ENCODE data around the gene MYO10.

MYO10 gene

DNA sequence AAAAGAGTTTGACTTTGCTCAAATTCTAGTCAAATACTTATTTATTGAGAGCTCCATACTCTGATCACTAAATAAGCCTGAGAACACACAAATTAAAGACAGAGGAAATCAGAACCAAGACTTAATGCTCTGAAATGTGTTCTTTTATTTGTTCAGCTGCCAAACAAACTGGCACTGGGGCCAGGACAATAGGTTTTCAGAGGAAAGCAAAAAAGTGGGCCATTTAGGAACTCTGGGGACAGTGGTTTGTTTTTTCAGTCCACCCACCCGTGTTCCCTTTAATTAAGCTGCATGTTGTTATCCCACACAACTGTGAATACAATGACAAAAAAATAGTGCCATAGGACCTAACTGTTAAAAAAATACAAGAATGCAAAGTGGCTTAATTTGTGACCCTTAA, 223.9 kb downstream of the MYO10 start:
- TF ChIP-seq, protein P1, sequence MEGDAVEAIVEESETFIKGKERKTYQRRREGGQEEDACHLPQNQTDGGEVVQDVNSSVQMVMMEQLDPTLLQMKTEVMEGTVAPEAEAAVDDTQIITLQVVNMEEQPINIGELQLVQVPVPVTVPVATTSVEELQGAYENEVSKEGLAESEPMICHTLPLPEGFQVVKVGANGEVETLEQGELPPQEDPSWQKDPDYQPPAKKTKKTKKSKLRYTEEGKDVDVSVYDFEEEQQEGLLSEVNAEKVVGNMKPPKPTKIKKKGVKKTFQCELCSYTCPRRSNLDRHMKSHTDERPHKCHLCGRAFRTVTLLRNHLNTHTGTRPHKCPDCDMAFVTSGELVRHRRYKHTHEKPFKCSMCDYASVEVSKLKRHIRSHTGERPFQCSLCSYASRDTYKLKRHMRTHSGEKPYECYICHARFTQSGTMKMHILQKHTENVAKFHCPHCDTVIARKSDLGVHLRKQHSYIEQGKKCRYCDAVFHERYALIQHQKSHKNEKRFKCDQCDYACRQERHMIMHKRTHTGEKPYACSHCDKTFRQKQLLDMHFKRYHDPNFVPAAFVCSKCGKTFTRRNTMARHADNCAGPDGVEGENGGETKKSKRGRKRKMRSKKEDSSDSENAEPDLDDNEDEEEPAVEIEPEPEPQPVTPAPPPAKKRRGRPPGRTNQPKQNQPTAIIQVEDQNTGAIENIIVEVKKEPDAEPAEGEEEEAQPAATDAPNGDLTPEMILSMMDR (IDR thresholded peaks at IDR 0.05; ENCODE audit: extremely low read depth, missing control alignments) = no peak
- DNase-seq (ENCODE audit: low spot score) = no peak

- DNase-seq (ENCODE audit: low spot score) = no peak
- TF ChIP-seq, protein P1 (IDR thresholded peaks at IDR 0.05; ENCODE audit: extremely low read depth, missing control alignments) = no peak
Measured at GRCh38 chr5:16709691-16710433, 226.2 kb downstream of the MYO10 start.

- TF ChIP-seq, protein P1 (IDR thresholded peaks at IDR 0.05; ENCODE audit: extremely low read depth, missing control alignments) = no peak
- DNase-seq (ENCODE audit: low spot score) = no peak
Measured at GRCh38 chr5:16707869-16708192, 228.3 kb downstream of the MYO10 start.

GRCh38 chr5:16707168-16707868, 228.8 kb downstream of the MYO10 start:
- TF ChIP-seq, protein P1 (IDR thresholded peaks at IDR 0.05; ENCODE audit: extremely low read depth, missing control alignments) = no peak
- no peak for DNase-seq (ENCODE audit: low spot score)

DNA sequence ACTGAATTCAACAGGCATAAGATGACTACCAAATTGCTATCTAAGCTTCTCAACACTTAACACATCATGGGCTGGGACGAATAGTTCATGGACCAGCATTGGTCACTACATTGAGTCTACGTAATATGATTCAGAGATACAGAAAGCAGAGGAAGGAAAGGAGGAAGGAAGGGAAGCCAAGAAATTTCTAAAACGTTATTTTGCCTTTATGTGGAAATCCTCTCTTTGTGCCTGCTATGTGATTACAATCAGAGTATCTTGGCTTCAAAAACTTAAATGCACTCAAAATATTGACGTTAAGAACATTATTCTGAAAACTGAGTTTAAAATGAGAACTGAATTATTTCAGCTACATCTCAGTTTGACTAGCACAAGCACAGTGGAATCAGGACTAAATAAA, 231.1 kb downstream of the MYO10 start:
- no peak for DNase-seq (ENCODE audit: low spot score)
- TF ChIP-seq, protein P1 (IDR thresholded peaks at IDR 0.05; ENCODE audit: extremely low read depth, missing control alignments) = no peak

GRCh38 chr5:16702964-16703363, 233.1 kb downstream of the MYO10 start:
- no peak for DNase-seq (ENCODE audit: low spot score)
- TF ChIP-seq, protein P1 (IDR thresholded peaks at IDR 0.05; ENCODE audit: extremely low read depth, missing control alignments) = no peak
